ENCODE measurements around the gene NCOA5. TPM values are rescaled to one million over a fixed set of nuclear protein-coding genes. Genes with fewer than 3 reads are reported as not detected.
A peak's percentile ranks its signal among the peaks of the same experiment; 100 is the strongest.

NCOA5 gene
- total RNA-seq, 1 donor from 2014 or later: 26.2 TPM

DNA sequence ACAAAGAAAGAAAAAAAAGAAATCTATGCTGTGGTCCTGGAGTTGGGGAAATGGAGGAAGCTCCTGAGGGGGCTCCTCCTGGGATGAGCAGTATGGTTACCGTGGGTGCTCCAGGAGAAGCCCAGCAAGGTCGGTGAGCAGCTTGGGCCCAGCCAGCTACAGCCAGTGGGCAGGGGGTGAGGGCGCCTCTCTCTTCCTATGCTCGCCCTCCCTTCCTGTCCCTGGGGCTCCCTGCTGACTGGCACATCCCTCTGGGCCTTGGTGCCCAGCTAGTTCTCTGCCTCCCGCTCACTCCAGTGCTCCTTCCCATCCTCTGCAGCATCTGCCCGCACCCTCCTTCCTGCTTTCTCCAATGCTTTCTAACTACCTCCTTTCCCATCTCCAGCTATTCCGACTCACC lies 45.0 kb upstream of the NCOA5 start:
- Mint-ChIP-seq H3K27me3 (ENCODE audit: low read depth) (peaks cover 65% of the 10 kb centered on the region), H3K4me3 (ENCODE audit: unreplicated experiment) (no peak overlapping the region), H3K27ac (ENCODE audit: unreplicated experiment) (no peak overlapping the region), H3K9me3 (ENCODE audit: low read depth) (no peaks in the 10 kb centered on the region), H3K4me1 (ENCODE audit: low read depth) (peaks cover 15% of the 10 kb centered on the region), H3K36me3 (ENCODE audit: low read depth) (no peaks in the 10 kb centered on the region)
- DNase-seq (ENCODE audit: low spot score): peak; percentile 54
- TF ChIP-seq CTCF (IDR thresholded peaks at IDR 0.05): no peak

- peaks cover 15% of the 10 kb centered on the region for H3K4me1 Mint-ChIP-seq (ENCODE audit: low read depth)
- H3K4me3 Mint-ChIP-seq (ENCODE audit: unreplicated experiment): no peak overlapping the region
- no peaks in the 10 kb centered on the region for H3K9me3 Mint-ChIP-seq (ENCODE audit: low read depth)
- no peak overlapping the region for H3K27ac Mint-ChIP-seq (ENCODE audit: unreplicated experiment)
- no peaks in the 10 kb centered on the region for H3K36me3 Mint-ChIP-seq (ENCODE audit: low read depth)
- no peak for TF ChIP-seq CTCF (IDR thresholded peaks at IDR 0.05)
- peak; percentile 41 for DNase-seq (ENCODE audit: low spot score)
- H3K27me3 Mint-ChIP-seq (ENCODE audit: low read depth): peaks cover 64% of the 10 kb centered on the region
These were observed 44.3 kb upstream of the NCOA5 start for GRCh38 chr20:46133886-46134654.

DNA sequence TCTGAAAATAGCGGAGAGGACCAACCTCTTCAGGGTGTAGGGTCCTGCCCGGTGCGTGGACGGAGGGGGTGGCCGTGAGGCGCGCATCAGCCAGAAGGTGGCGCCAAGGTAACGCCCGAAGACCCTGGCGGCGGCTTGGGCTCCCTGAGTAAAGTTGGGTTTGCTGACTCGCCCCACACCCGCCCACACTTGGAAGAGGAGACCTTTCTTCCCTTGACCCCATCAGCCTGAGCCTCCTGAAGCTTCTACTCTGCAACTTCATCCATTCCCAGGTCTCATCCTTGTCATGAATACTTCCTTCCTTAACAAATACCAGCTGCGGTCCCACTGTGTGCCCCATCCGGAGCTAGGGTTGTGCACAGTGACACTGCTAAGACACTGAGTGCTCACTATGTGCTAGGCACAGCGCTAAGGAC lies 43.0 kb upstream of the NCOA5 start:
- H3K27ac Mint-ChIP-seq (ENCODE audit: unreplicated experiment): no peak overlapping the region
- peaks cover 65% of the 10 kb centered on the region for H3K27me3 Mint-ChIP-seq (ENCODE audit: low read depth)
- TF ChIP-seq CTCF (IDR thresholded peaks at IDR 0.05): peak; percentile 89
- no peaks in the 10 kb centered on the region for H3K9me3 Mint-ChIP-seq (ENCODE audit: low read depth)
- no peak overlapping the region for H3K4me3 Mint-ChIP-seq (ENCODE audit: unreplicated experiment)
- peaks cover 15% of the 10 kb centered on the region for H3K4me1 Mint-ChIP-seq (ENCODE audit: low read depth)
- DNase-seq (ENCODE audit: low spot score): peak; percentile 68
- H3K36me3 Mint-ChIP-seq (ENCODE audit: low read depth): no peaks in the 10 kb centered on the region

DNA sequence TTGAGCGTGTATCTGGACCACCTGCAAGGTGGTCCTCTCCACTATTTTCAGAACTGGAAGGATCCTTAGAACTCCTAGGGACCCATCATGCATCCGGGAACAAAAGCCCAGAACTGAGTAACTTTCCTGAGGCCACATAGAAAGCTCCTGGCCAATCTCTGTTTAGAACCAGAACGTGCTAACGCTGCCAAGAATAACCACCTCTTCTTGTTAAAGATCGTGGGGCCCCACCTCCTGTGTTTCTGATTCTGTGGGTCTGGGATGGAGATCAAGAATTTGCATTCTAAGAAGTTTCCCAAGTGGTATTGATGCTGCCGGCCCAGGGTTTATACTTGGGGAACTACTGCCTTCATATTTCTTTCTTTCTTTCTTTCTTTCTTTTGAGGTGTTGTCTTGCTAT lies 41.6 kb upstream of the NCOA5 start:
- no peak for TF ChIP-seq CTCF (IDR thresholded peaks at IDR 0.05)
- Mint-ChIP-seq H3K4me3 (ENCODE audit: unreplicated experiment) (no peak overlapping the region), H3K27ac (ENCODE audit: unreplicated experiment) (no peak overlapping the region), H3K27me3 (ENCODE audit: low read depth) (peaks cover 62% of the 10 kb centered on the region), H3K9me3 (ENCODE audit: low read depth) (no peaks in the 10 kb centered on the region), H3K36me3 (ENCODE audit: low read depth) (no peaks in the 10 kb centered on the region), H3K4me1 (ENCODE audit: low read depth) (peaks cover 15% of the 10 kb centered on the region)
- DNase-seq (ENCODE audit: low spot score): no peak

GRCh38 chr20:46130534-46130933 lies 40.8 kb upstream of the NCOA5 start:
- Mint-ChIP-seq H3K36me3 (ENCODE audit: low read depth) (no peaks in the 10 kb centered on the region), H3K4me3 (ENCODE audit: unreplicated experiment) (no peak overlapping the region), H3K27me3 (ENCODE audit: low read depth) (peaks cover 60% of the 10 kb centered on the region), H3K27ac (ENCODE audit: unreplicated experiment) (no peak overlapping the region), H3K9me3 (ENCODE audit: low read depth) (no peaks in the 10 kb centered on the region), H3K4me1 (ENCODE audit: low read depth) (peaks cover 15% of the 10 kb centered on the region)
- TF ChIP-seq CTCF (IDR thresholded peaks at IDR 0.05): no peak
- DNase-seq (ENCODE audit: low spot score): peak; percentile 57

Measured in chondrocyte (in vitro differentiated cells).